ENCODE results near the gene DHDDS. TPM values are rescaled to one million over a fixed set of nuclear protein-coding genes. Genes with fewer than 3 reads are reported as not detected.

DHDDS gene
- total and polyA plus RNA-seq, 2 of the 13 experiments (the other 11 are each of a cell fraction or from before 2014, with no cell fraction given): 18.9 to 28.3 TPM

DNA sequence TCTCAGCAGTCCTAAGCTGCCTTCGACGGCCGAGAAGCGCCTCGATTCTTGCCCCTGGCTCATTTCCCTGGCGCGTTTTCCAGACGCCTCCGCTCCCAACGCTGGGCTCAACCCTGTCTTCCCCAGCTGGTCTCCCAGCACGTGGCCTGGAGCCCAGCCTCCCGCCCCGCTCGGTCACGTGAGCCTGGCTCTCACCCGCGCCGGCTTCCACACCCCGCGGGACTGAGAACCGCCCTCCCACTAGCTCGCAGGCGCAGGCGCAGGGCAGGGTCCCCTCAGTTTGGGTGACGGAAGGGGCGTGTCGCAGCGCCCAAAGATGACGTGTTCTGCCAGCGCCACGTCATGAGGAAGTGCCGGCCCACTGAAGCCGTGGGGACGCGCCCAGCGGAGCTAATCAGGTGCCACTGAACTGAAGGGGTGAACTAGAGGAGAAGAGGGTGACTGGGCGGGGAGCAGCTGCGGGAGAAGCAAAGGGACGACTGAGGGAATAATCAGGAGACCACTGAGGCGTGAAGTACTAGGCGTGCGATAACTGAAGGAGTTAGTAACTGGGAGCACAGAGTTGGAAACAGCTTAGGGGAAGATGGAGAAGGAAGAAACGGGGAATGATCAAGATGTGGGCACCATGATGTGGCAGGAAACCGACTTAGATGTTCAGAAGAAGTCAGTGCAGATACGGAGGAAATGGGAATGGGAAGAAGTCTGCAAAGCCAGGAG lies at the start of gene DHDDS (continued):
- TF ChIP-seq, protein P1, sequence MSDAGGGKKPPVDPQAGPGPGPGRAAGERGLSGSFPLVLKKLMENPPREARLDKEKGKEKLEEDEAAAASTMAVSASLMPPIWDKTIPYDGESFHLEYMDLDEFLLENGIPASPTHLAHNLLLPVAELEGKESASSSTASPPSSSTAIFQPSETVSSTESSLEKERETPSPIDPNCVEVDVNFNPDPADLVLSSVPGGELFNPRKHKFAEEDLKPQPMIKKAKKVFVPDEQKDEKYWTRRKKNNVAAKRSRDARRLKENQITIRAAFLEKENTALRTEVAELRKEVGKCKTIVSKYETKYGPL (CRISPR knock-in tag; IDR thresholded peaks at IDR 0.05): no peak
- TF ChIP-seq MEIS1 (CRISPR knock-in tag; IDR thresholded peaks at IDR 0.05; ENCODE audit: borderline replicate concordance) (no peak), CBX5 (CRISPR knock-in tag; IDR thresholded peaks at IDR 0.05; ENCODE audit: borderline replicate concordance) (peak; percentile 83), RFX3 (CRISPR knock-in tag; IDR thresholded peaks at IDR 0.05) (no peak; the same call in 1 of the 2 replicates), MEIS2 (CRISPR knock-in tag; IDR thresholded peaks at IDR 0.05) (peak; percentile 47; the same call in 1 of the 2 replicates), ZNF510 (CRISPR knock-in tag; IDR thresholded peaks at IDR 0.05; ENCODE audit: low read depth) (peak; percentile 85; the same call in 1 of the 2 replicates), NR2F1 (CRISPR knock-in tag; IDR thresholded peaks at IDR 0.05) (no peak), CEBPG (CRISPR knock-in tag; IDR thresholded peaks at IDR 0.05) (0 out of 2 replicates have a peak, but pooled peaks have one; percentile 19), TAF15 (IDR thresholded peaks at IDR 0.05; ENCODE audit: low read depth, low read length, poor library complexity, severe bottlenecking) (no peak), HNF4A (CRISPR knock-in tag; IDR thresholded peaks at IDR 0.05) (0 out of 2 replicates have a peak, but pooled peaks have one; percentile 21), ZIK1 (CRISPR knock-in tag; IDR thresholded peaks at IDR 0.05; ENCODE audit: borderline replicate concordance, low read depth) (peak; percentile 90), KDM6A (CRISPR knock-in tag; IDR thresholded peaks at IDR 0.05; ENCODE audit: low read depth) (no peak), POLR2AphosphoS2 (IDR thresholded peaks at IDR 0.05; ENCODE audit: low read depth, low read length) (no peak), ZNF232 (CRISPR knock-in tag; IDR thresholded peaks at IDR 0.05; ENCODE audit: borderline replicate concordance) (peak; percentile 95), RFX5 (IDR thresholded peaks at IDR 0.05; ENCODE audit: low read depth, low read length) (peak; percentile 62)
- TF ChIP-seq, protein P2, sequence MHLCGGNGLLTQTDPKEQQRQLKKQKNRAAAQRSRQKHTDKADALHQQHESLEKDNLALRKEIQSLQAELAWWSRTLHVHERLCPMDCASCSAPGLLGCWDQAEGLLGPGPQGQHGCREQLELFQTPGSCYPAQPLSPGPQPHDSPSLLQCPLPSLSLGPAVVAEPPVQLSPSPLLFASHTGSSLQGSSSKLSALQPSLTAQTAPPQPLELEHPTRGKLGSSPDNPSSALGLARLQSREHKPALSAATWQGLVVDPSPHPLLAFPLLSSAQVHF (CRISPR knock-in tag; IDR thresholded peaks at IDR 0.05): peak; percentile 94
- TF ChIP-seq, protein P3, sequence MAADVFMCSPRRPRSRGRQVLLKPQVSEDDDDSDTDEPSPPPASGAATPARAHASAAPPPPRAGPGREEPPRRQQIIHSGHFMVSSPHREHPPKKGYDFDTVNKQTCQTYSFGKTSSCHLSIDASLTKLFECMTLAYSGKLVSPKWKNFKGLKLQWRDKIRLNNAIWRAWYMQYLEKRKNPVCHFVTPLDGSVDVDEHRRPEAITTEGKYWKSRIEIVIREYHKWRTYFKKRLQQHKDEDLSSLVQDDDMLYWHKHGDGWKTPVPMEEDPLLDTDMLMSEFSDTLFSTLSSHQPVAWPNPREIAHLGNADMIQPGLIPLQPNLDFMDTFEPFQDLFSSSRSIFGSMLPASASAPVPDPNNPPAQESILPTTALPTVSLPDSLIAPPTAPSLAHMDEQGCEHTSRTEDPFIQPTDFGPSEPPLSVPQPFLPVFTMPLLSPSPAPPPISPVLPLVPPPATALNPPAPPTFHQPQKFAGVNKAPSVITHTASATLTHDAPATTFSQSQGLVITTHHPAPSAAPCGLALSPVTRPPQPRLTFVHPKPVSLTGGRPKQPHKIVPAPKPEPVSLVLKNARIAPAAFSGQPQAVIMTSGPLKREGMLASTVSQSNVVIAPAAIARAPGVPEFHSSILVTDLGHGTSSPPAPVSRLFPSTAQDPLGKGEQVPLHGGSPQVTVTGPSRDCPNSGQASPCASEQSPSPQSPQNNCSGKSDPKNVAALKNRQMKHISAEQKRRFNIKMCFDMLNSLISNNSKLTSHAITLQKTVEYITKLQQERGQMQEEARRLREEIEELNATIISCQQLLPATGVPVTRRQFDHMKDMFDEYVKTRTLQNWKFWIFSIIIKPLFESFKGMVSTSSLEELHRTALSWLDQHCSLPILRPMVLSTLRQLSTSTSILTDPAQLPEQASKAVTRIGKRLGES (CRISPR knock-in tag; IDR thresholded peaks at IDR 0.05; ENCODE audit: borderline replicate concordance): peak; percentile 92; the same call in 1 of the 2 replicates
- TF ChIP-seq, protein P4, sequence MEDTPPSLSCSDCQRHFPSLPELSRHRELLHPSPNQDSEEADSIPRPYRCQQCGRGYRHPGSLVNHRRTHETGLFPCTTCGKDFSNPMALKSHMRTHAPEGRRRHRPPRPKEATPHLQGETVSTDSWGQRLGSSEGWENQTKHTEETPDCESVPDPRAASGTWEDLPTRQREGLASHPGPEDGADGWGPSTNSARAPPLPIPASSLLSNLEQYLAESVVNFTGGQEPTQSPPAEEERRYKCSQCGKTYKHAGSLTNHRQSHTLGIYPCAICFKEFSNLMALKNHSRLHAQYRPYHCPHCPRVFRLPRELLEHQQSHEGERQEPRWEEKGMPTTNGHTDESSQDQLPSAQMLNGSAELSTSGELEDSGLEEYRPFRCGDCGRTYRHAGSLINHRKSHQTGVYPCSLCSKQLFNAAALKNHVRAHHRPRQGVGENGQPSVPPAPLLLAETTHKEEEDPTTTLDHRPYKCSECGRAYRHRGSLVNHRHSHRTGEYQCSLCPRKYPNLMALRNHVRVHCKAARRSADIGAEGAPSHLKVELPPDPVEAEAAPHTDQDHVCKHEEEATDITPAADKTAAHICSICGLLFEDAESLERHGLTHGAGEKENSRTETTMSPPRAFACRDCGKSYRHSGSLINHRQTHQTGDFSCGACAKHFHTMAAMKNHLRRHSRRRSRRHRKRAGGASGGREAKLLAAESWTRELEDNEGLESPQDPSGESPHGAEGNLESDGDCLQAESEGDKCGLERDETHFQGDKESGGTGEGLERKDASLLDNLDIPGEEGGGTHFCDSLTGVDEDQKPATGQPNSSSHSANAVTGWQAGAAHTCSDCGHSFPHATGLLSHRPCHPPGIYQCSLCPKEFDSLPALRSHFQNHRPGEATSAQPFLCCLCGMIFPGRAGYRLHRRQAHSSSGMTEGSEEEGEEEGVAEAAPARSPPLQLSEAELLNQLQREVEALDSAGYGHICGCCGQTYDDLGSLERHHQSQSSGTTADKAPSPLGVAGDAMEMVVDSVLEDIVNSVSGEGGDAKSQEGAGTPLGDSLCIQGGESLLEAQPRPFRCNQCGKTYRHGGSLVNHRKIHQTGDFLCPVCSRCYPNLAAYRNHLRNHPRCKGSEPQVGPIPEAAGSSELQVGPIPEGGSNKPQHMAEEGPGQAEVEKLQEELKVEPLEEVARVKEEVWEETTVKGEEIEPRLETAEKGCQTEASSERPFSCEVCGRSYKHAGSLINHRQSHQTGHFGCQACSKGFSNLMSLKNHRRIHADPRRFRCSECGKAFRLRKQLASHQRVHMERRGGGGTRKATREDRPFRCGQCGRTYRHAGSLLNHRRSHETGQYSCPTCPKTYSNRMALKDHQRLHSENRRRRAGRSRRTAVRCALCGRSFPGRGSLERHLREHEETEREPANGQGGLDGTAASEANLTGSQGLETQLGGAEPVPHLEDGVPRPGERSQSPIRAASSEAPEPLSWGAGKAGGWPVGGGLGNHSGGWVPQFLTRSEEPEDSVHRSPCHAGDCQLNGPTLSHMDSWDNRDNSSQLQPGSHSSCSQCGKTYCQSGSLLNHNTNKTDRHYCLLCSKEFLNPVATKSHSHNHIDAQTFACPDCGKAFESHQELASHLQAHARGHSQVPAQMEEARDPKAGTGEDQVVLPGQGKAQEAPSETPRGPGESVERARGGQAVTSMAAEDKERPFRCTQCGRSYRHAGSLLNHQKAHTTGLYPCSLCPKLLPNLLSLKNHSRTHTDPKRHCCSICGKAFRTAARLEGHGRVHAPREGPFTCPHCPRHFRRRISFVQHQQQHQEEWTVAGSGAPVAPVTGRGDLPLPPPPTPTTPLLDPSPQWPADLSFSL (CRISPR knock-in tag; IDR thresholded peaks at IDR 0.05): no peak
